Measurements from ENCODE around the gene AWAT2.

GRCh38 chrX:70052895-70053615 is 3.3 kb upstream of the AWAT2 start:
- TF ChIP-seq CTCF (IDR thresholded peaks at IDR 0.05) (no peak), FOXJ3 (CRISPR knock-in tag; IDR thresholded peaks at IDR 0.05; ENCODE audit: borderline replicate concordance) (no peak), MAX (CRISPR knock-in tag; IDR thresholded peaks at IDR 0.05) (no peak)
